ENCODE data around the gene ZER1.

ZER1 gene

GRCh38 chr9:128729302-128729701 is 42.4 kb downstream of the ZER1 start:
- no peak overlapping the region for H3K27ac ChIP-seq

GRCh38 chr9:128728298-128728697 is 43.4 kb downstream of the ZER1 start:
- H3K27ac ChIP-seq: no peak overlapping the region
- no peaks in the 10 kb centered on the region for H4K20me1 ChIP-seq (ENCODE audit: insufficient read depth)
- peaks cover 18% of the 10 kb centered on the region for H3K4me1 ChIP-seq (ENCODE audit: low read depth, poor library complexity, severe bottlenecking)
- no peak overlapping the region for H2AFZ ChIP-seq (ENCODE audit: low read depth)
- no peak overlapping the region for H3K9ac ChIP-seq
- H3K36me3 ChIP-seq (ENCODE audit: insufficient read depth): no peaks in the 10 kb centered on the region
- no peaks in the 10 kb centered on the region for H3K27me3 ChIP-seq (ENCODE audit: insufficient read depth, low read depth)
- no peaks in the 10 kb centered on the region for H3K79me2 ChIP-seq (ENCODE audit: insufficient read depth, low read depth)
- TF ChIP-seq, protein P1, sequence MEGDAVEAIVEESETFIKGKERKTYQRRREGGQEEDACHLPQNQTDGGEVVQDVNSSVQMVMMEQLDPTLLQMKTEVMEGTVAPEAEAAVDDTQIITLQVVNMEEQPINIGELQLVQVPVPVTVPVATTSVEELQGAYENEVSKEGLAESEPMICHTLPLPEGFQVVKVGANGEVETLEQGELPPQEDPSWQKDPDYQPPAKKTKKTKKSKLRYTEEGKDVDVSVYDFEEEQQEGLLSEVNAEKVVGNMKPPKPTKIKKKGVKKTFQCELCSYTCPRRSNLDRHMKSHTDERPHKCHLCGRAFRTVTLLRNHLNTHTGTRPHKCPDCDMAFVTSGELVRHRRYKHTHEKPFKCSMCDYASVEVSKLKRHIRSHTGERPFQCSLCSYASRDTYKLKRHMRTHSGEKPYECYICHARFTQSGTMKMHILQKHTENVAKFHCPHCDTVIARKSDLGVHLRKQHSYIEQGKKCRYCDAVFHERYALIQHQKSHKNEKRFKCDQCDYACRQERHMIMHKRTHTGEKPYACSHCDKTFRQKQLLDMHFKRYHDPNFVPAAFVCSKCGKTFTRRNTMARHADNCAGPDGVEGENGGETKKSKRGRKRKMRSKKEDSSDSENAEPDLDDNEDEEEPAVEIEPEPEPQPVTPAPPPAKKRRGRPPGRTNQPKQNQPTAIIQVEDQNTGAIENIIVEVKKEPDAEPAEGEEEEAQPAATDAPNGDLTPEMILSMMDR (conservative IDR thresholded peaks at IDR 0.05; ENCODE audit: low read depth, low read length): no peak
- H3K4me2 ChIP-seq: no peak overlapping the region
- no peak overlapping the region for H3K4me3 ChIP-seq (IDR thresholded peaks at IDR 0.05; ENCODE audit: insufficient read depth, low read depth, low read length)

More at GRCh38 chr9:128729302-128729701, 42.4 kb downstream of the ZER1 start:
- Histone ChIP-seq H2AFZ (ENCODE audit: low read depth) (no peak overlapping the region), H3K27me3 (ENCODE audit: insufficient read depth, low read depth) (no peaks in the 10 kb centered on the region), H3K36me3 (ENCODE audit: insufficient read depth) (no peaks in the 10 kb centered on the region), H4K20me1 (ENCODE audit: insufficient read depth) (no peaks in the 10 kb centered on the region), H3K4me3 (IDR thresholded peaks at IDR 0.05; ENCODE audit: insufficient read depth, low read depth, low read length) (no peak overlapping the region), H3K4me2 (no peak overlapping the region), H3K9ac (no peak overlapping the region), H3K4me1 (ENCODE audit: low read depth, poor library complexity, severe bottlenecking) (peaks cover 18% of the 10 kb centered on the region), H3K79me2 (ENCODE audit: insufficient read depth, low read depth) (no peaks in the 10 kb centered on the region)
- TF ChIP-seq, protein P1 (conservative IDR thresholded peaks at IDR 0.05; ENCODE audit: low read depth, low read length): no peak

DNA sequence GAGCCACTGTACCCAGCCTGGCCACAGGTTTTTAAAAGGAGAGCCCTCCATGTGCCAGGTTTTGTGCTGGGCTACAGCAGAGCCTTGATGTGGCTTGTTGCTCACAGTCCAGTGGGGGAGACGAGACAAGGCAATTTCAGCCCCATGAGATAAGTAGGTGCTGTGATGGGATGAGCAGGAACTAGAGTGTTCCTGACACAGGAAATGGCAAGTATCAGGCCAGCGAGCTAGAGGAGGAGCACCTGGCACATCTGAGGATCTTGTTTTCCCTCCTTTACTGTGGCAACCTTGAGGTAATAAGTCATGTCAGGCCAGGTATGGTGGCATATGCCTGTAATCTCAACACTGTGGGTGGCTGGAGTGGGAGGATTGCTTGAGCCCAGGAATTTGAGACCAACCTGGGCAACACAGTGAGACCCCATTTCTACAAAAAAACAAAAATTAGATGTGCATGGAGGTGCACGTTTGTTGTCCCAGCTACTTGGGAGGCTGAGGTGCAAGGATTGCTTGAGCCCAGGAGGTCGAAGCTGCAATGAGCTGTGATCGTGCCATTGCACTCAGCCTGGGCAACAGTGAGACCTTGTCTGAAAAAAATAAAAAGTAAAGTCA is 44.0 kb downstream of the ZER1 start:
- no peak overlapping the region for H3K9ac ChIP-seq
- H3K79me2 ChIP-seq (ENCODE audit: insufficient read depth, low read depth): no peaks in the 10 kb centered on the region
- no peak overlapping the region for H3K4me2 ChIP-seq
- peaks cover 18% of the 10 kb centered on the region for H3K4me1 ChIP-seq (ENCODE audit: low read depth, poor library complexity, severe bottlenecking)
- H3K27ac ChIP-seq: no peak overlapping the region
- H2AFZ ChIP-seq (ENCODE audit: low read depth): no peak overlapping the region
- H3K4me3 ChIP-seq (IDR thresholded peaks at IDR 0.05; ENCODE audit: insufficient read depth, low read depth, low read length): no peak overlapping the region
- no peaks in the 10 kb centered on the region for H3K36me3 ChIP-seq (ENCODE audit: insufficient read depth)
- H3K27me3 ChIP-seq (ENCODE audit: insufficient read depth, low read depth): no peaks in the 10 kb centered on the region
- H4K20me1 ChIP-seq (ENCODE audit: insufficient read depth): no peaks in the 10 kb centered on the region
- TF ChIP-seq, protein P1 (conservative IDR thresholded peaks at IDR 0.05; ENCODE audit: low read depth, low read length): no peak

DNA sequence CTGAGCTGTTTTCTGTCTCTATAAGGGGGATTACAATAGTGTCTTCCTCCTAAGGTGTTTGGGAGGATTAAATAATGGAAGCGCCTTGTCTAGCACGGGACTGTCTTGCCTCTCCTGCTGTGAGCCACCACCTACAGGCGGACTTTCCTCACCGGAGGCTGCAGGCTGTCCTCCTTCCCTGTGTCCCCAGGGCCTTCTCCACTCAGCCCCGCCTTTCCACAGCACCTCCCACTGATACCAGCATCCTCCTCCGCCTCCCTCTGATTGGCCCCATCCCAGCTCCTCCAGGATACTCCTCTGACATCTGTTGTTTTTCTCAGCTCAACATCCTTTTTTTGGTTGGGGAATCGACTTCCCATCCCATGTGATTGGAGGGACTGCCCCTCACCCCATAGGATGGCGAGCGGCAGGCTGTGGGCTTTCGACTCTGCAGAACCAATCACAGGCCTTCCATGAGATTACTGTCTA is 46.9 kb downstream of the ZER1 start:
- Histone ChIP-seq H3K79me2 (ENCODE audit: insufficient read depth, low read depth) (no peaks in the 10 kb centered on the region), H3K4me1 (ENCODE audit: low read depth, poor library complexity, severe bottlenecking) (peaks cover 13% of the 10 kb centered on the region), H3K4me2 (peak overlapping the region; percentile 92), H3K27me3 (ENCODE audit: insufficient read depth, low read depth) (no peaks in the 10 kb centered on the region), H3K4me3 (IDR thresholded peaks at IDR 0.05; ENCODE audit: insufficient read depth, low read depth, low read length) (no peak overlapping the region), H4K20me1 (ENCODE audit: insufficient read depth) (no peaks in the 10 kb centered on the region), H3K9ac (peak overlapping the region; percentile 7; the same call in 1 of the 2 replicates), H2AFZ (ENCODE audit: low read depth) (peak overlapping the region; percentile 89), H3K36me3 (ENCODE audit: insufficient read depth) (no peaks in the 10 kb centered on the region), H3K27ac (no peak overlapping the region)
- TF ChIP-seq, protein P1 (conservative IDR thresholded peaks at IDR 0.05; ENCODE audit: low read depth, low read length): no peak
